CD4-positive, alpha-beta T cell treated with Interleukin-15 for 4 hours (primary cell): ENCODE results near the gene ATG13.

Source experiments
- DNase-seq: peaks from one replicate; pipeline ENCODE4 v3.0.0-alpha.2; 2020; ENCODE audit warnings: low spot score

ATG13 gene

GRCh38 chr11:46607516-46607915, 9.8 kb upstream of the ATG13 start:
- no peak for DNase-seq

- DNase-seq, result no peak
These were observed 8.0 kb upstream of the ATG13 start for GRCh38 chr11:46609386-46609785.

DNA sequence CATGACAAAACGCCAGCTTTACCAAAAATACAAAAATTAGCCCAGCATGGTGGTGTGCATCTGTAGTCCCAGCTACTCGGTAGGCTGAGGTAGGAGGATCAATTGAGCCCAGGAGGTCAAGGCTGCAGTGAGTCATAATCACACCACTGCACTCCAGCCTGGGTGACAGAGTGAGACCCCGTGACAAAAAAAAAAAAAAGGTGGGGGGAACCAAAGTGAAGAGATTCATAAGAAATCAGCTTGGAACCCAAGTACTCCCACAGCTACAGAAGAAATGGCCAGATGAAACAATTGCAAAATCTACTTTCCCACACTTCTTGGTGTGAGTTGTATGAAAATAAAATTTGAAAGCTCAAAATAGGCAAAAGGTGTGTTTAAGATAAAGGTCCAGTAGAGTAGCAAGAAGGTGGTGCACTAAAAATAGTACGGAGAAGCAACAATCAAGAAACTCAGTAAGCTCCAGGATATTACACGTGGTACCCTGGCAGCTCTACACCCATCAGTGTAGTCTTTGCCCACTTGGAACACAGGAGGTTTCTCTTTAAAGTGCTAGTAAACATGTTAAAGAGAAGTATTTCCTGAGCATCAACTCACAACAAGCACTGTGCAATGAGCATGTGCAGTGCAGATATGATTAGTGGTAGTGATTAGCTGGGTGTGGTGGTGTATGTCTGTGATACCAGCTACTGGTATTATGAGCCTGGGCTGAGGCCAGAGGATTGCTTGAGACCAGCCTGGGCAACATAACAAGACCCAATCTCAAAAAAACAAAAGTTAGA, 5.6 kb upstream of the ATG13 start:
- no peak for DNase-seq

DNA sequence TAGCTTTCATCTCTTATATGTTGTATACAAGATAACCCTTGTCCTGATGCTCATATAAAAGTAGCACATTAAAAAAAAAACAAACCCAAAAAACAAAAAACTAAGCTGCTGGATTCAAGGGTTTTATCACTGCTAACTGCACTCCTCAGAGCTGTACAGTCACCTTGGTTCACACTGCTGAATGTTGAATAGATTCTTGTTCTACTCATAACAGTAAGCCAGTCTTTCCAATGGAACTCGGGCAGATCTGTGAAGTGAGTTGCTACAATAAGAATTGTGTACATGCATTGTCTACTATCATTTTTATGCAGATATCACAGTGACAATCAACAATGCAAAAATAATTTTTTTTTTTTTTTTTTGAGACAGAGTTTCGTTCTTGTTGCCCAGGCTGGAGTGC, 5.0 kb upstream of the ATG13 start:
- no peak for DNase-seq

DNA sequence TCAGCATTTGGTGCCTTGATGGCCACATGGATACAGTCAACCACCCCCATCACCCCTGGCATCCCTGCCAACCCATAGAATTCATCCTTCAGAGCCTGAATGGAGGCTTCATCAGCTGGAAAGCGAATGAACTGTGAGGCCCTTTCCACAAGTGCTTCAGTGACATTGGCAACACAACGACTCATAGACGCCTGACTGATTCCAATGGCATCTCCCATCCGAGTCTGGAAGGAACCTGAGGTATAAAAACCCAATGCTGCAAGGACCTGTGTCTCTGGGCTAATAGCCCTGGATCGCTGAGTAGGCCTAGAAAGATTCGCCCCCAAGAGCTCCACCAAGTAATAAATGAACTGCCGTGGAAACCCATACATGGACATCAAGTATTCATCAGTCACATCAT, 1.6 kb upstream of the ATG13 start:
- no peak for DNase-seq

GRCh38 chr11:46616551-46617133, 711 bp upstream of the ATG13 start:
- DNase-seq, result no peak

DNA sequence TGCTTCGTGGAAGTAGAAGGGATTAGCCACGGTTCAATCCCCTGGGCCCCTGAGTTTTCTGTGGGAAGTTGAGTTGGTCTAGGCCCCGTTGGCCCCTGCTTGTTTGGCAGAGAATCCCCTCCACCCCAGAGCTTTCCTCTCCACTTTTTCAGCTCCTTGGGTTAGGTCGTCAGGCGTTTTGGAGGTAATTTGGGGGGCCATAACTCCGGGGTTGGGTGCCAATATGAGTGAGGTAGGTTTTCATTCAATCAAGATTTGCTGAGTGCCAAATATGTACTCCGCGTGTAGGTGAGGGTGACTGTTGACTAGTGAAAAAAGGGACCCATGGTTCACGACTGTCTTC, 590 bp downstream of the ATG13 start:
- DNase-seq, result no peak

GRCh38 chr11:46618837-46619236, 1.5 kb downstream of the ATG13 start:
- no peak for DNase-seq

GRCh38 chr11:46625406-46625805, 8.1 kb downstream of the ATG13 start:
- DNase-seq, result no peak

DNA sequence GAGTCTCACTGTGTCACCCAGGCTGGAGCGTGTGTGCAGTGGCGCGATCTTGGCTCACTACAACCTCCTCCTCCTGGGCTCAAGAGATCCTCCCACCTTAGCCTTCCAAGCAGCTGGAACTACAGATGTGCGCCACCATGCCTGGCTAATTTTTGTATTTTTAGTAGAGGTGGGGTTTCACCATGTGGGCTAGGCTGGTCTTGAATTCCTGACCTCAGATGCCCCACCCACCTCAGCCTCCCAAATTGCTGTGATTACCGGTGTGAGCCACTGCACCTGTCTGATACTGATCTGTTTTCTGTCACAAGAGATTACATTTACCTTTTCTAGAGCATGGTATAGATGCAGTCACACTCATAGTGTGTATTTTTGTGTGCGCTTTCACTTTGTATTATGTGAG, 11.6 kb downstream of the ATG13 start:
- no peak for DNase-seq

DNA sequence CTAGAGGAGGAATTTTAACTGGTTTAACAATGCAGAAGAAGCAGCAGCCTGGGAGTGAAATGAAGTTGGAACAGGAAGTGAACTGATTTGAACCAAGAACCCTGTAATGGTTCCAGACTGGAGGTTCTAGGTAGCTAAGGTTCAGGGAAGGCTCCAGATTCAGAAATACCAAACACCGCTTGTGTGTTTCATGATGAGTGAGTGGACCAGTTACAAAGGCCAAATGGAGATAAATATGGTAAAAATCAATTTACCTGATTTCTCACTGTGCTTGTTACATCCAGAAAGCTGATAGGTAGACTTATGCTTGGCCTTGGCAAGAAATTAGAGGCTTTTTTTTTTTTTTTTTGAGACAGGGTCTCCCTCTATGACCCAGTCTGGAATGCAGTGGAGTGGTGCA, 12.9 kb downstream of the ATG13 start:
- no peak for DNase-seq

- DNase-seq, result no peak
These were observed 14.3 kb downstream of the ATG13 start for GRCh38 chr11:46631676-46632075.

- no peak for DNase-seq
These were observed 15.1 kb downstream of the ATG13 start for GRCh38 chr11:46632502-46632901.

DNA sequence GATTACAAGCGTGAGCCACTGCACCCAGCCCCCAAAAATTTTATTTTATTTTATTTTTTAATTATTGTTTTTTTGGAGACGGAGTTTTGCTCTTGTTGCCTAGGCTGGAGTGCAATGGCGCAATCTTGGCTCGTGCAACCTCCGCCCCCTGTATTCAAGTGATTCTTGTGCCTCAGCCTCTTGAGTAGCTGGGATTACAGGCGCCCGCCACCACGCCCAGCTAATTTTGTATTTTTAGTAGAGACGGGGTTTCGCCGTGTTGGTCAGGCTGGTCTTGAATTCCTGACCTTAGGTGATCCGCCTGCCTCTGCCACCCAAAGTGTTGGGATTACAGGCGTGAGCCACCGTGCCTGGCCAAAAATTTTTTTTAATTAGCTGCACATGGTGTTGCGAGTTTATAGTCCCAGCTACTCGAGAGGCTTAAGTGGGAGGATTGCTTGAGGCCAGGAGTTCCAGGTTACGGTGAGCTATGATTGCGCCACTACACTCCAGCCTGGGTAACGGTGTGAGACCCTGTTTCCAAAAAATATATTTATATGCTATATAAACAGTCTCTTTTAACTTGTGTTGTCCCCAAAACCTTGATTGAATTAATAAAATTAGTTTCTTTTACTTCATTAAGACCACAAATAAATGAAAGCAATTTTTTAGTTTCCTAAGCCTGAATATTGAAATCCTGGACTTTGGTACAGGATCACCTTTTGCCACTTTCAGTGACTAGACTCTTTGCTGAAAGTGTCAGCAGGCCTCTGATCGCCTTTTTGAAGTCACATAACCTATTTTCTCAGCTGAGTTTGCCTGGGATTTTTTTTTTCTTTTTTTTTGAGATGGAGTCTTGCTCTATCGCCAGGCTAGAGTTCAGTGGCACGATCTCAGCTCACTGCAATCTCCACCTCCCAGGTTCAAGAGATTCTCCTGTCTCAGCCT, 16.2 kb downstream of the ATG13 start:
- DNase-seq, result no peak

DNA sequence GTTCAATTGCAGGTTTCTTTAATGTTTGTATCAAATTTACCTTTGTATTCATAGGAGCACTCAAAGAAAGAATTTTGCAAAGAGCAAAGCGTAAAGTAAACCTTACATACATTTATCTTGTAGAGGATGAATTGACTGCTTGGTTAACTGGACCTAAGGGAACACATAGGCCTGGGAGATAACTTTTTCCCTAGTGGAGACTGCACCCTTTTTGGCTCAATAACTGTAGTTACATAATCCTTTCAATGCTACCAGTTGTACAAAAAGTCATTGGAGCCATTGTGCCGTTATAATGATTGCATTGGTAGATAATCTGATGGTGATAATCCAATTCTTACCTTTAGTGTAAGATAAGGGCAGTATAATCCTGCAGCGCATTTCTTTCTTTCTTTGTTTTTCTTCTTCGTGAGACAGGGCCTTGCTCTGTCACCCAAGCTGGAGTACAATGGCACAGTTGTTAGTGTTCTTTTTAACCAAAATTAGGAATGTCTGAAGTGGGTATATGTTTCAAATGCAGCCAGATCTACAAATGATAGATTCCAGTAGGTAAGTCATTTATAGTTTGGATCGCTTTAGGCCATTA, 18.3 kb downstream of the ATG13 start:
- DNase-seq, result no peak

DNA sequence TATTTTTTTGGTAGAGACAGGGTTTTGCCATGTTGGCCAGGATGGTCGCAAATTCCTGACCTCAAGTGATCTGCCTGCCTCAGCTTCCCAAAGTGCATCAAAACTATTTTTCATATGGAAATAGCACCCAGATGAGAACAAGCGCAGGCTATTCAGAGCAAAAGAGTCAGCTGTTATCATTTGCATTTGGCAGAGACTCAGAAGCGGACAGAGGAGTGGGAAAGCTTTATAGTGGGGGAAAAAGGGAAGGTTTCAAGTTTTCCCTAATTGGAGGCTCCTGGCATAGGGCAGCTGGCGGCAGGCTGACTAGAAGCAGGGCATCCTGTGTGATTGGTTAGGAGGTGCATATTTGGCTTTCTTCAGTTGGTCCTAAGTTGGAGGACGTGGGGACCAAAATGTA, 20.2 kb downstream of the ATG13 start:
- DNase-seq, result no peak

DNA sequence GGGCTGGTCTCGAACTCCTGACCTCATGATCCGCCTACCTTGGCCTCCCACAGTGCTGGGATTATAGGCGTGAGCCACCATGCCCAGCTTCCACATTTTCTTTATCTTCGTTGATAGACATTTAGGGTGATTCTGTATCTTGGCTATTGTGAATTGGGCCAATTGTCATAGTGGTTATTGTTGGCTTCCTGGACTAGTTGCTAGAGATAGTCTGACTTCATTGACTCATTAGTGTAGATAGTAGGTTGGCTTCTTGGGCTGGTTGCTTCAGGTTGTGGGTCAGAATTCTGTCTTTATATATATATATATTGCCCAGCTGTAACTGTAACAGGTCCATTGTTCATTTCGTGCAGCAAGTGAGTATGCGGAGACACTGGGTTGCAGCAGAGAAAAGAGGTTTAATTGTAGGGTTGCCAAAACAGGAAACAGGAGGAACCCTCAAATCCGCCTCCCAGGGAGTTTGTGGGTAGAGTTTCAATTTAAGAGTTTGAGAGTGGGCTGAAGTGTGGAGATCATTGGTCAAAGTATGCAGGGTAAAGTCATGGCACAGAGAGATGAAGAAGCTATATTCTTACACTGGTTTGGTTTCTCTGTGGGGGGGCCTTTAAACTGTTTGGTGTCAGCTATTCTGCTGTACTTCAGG, 22.0 kb downstream of the ATG13 start:
- DNase-seq, result no peak

GRCh38 chr11:46640036-46640788, 22.9 kb downstream of the ATG13 start:
- no peak for DNase-seq

DNA sequence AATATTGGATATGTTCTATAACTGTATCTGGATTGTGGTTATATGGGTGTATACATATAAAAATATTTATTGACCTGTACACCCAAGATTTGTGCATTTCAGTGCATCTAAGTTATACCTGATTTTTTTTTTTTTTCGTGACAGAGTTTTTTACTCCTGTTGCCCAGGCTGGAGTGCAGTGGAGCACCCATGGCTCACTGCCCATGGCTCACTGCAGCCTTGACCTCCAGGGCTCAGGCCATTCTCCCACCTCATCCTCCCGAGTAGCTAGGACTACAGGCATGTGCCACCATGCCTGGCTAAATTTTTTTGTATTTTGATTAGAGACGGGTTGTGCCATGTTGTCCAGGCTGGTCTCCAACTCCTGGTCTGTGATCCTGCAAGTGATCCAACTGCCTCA, 24.3 kb downstream of the ATG13 start:
- DNase-seq, result no peak

- no peak for DNase-seq
These were observed 25.4 kb downstream of the ATG13 start for GRCh38 chr11:46642627-46643335.

- no peak for DNase-seq
These were observed 26.2 kb downstream of the ATG13 start for GRCh38 chr11:46643531-46643930.
